Aorta (tissue), 5 donors: ENCODE data around the gene SLC66A2. TPM values are rescaled to one million over a fixed set of nuclear protein-coding genes. Genes with fewer than 3 reads are reported as not detected.
"Not testable (repeated sequence)": the region's sequence is repeated elsewhere in the genome, so short reads cannot be mapped to it uniquely, and the experiment has no call there.

ENCODE experiments used
- ATAC-seq: fragments of 200-7000 bp; cut with Tn5 transposase; one replicate; pipeline ENCODE4 v1.9.1; 2022; ENCODE audit warnings: moderate library complexity; ENCODE audit not compliant: low FRiP score
- DNase-seq, 2 donors: peaks; one replicate each; pipeline ENCODE4 v3.0.0-alpha.2; 2020
- H3K27ac ChIP-seq, 2 donors: one replicate each; pipeline ENCODE4 v1.5.1; 2013; ENCODE audit warnings: low read length in 2 of 2, mild to moderate bottlenecking in 2 of 2, moderate library complexity in 2 of 2, control low read depth in 1 of 2, inconsistent platforms in 1 of 2, low read depth in 1 of 2
- H3K27me3 ChIP-seq, 2 donors: one replicate each; pipeline ENCODE4 v1.6.1; 2013; ENCODE audit warnings: control low read depth in 1 of 2, low read length in 1 of 2, mild to moderate bottlenecking in 1 of 2, moderate library complexity in 1 of 2; ENCODE audit not compliant: insufficient read depth in 2 of 2, control insufficient read depth in 1 of 2
- H3K36me3 ChIP-seq, 2 donors: one replicate each; pipeline ENCODE4 v1.6.1; 2013; ENCODE audit warnings: control low read depth in 1 of 2, low read length in 1 of 2, mild to moderate bottlenecking in 1 of 2; ENCODE audit not compliant: insufficient read depth in 2 of 2, control insufficient read depth in 1 of 2
- H3K4me1 ChIP-seq, 2 donors: one replicate each; pipeline ENCODE4 v1.6.1; 2013; ENCODE audit warnings: low read length in 2 of 2, control low read depth in 1 of 2, mild to moderate bottlenecking in 1 of 2, moderate library complexity in 1 of 2; ENCODE audit not compliant: insufficient read depth in 2 of 2, control insufficient read depth in 1 of 2
- H3K4me3 ChIP-seq, 2 donors: one replicate each; pipeline ENCODE4 v1.5.1; 2013; ENCODE audit warnings: low read length in 2 of 2, control low read depth in 1 of 2, mild to moderate bottlenecking in 1 of 2
- H3K9me3 ChIP-seq: one replicate; pipeline ENCODE4 v1.6.1; 2013; ENCODE audit warnings: mild to moderate bottlenecking, low read length; ENCODE audit not compliant: control insufficient read depth
- WGBS, 2 donors: extraction: QIAGEN DNeasy Blood & Tissue Kit; methylation state at CpG; one replicate each; pipeline ENCODE4 v1.1.7; 2013; 5-methylcytosine and 5-hydroxymethylcytosine counted together
- intact Hi-C, 2 donors: fragments of 100-400 bp; cut with DNase I; formaldehyde crosslinking; loops; one replicate each; pipeline versions ENCODE4 v1.14.2 to v1.15.0; 2022
- long read RNA-seq, 2 donors: library from polyadenylated mRNA; unstranded; transcript quantifications; one replicate each; pipeline ENCODE4 v2.0.0, GENCODE V29; 2020 to 2021
- polyA plus RNA-seq, 2 donors: library from polyadenylated mRNA; stranded (reverse); fragments of 200-250 nt; gene quantifications; one replicate each; pipeline ENCODE4 v1.2.3, GENCODE V29; 2013
- total RNA-seq, 2 donors: library from RNA; stranded (reverse); fragmentation: NEBNext Ultra II Directional; extraction: Animal tissue kit (Norgen Biotek cat#: 25700); gene quantifications; one replicate each; pipeline ENCODE4 v1.2.1, GENCODE V29; 2021
- donor health status: healthy with polysubstance abuse.
- donor health status: Bipolar disorder and iron deficiency.
- donor health status: DM: no; HTN: no; CAD: no.
- donor health status: DM: no; HTN: no; CAD: no.
- donor health status: DM: yes; HTN: yes; CAD: no.

Gene SLC66A2
- total RNA-seq (10 to 100 TPM; 40.1 to 47.7 TPM), polyA plus RNA-seq (10 to 100 TPM; 12.9 to 48.8 TPM)
- long read RNA-seq, donor 1, partial matches to known transcripts = 6 of 25 reads
- long read RNA-seq, donor 1, other reads (novel, unspliced or antisense) = 18 of 25 reads
- long read RNA-seq, donor 2, transcript PQLC1-202 (5 exons, 2,475 nt) = minor isoform, 18 of 75 reads
- long read RNA-seq, donor 2, transcript PQLC1-211 (4 exons, 1,247 nt) = minor isoform, 7 of 75 reads
- long read RNA-seq, donor 2, transcript PQLC1-203 (6 exons, 2,555 nt) = major isoform, 19 of 75 reads
- long read RNA-seq, donor 2, partial matches to known transcripts = 8 of 75 reads
- long read RNA-seq, donor 2, other reads (novel, unspliced or antisense) = 23 of 75 reads

- peak; percentile 96 for ATAC-seq
- WGBS, 2 donors = 1% methylated on average over 97 to 126 of the region's 126 CpGs
- Histone ChIP-seq H3K4me1 (peaks cover 0 to 3% of the 10 kb centered on the region in 2 donors), H3K27ac (no peak within 1 kb of the TSS), H3K36me3 (no peaks in the 10 kb centered on the region), H3K27me3 (no peaks in the 10 kb centered on the region), H3K9me3 (no peaks in the 10 kb centered on the region), H3K4me3 (peak within 1 kb of the TSS; percentile 85 to 95)
- intact Hi-C loops = loop anchor here in 1 of 2 donors (5.0 to 10.0 kb wide), 3 partner anchors 36 to 577 kb away; partner anchors contain the start of genes RBFA and TXNL4A
- DNase-seq = peak; percentile 95 to 99
These were observed at the start of gene SLC66A2 for GRCh38 chr18:79951545-79952455. Gene SLC66A2, minus strand, starts transcription at chr18:79951653. Its CDS starts 727 bp downstream, at chr18:79950926.

- ATAC-seq (no peak), DNase-seq (no peak)
- no peaks in the 10 kb centered on the region for H3K9me3 ChIP-seq
- H3K4me3 ChIP-seq = no peak overlapping the region
- H3K36me3 ChIP-seq = no peaks in the 10 kb centered on the region
- intact Hi-C loops = no loop called here
- 80 to 83% methylated on average over 3 of the region's 3 CpGs for WGBS, 2 donors
- H3K27ac ChIP-seq = no peak overlapping the region
- no peaks in the 10 kb centered on the region for H3K4me1 ChIP-seq
- no peaks in the 10 kb centered on the region for H3K27me3 ChIP-seq
These were observed 49.4 kb upstream of the SLC66A2 start for GRCh38 chr18:80000877-80001276.

- DNase-seq, H3K4me1 ChIP-seq, H3K27me3 ChIP-seq, ATAC-seq, H3K9me3 ChIP-seq, H3K4me3 ChIP-seq, H3K27ac ChIP-seq, intact Hi-C loops, H3K36me3 ChIP-seq: not testable (repeated sequence)
- WGBS, 2 donors = 88% methylated on average over 2 of the region's 2 CpGs
These were observed 48.2 kb upstream of the SLC66A2 start for GRCh38 chr18:79999701-80000100.

- intact Hi-C loops = no loop called here
- H3K36me3 ChIP-seq = no peaks in the 10 kb centered on the region
- no peaks in the 10 kb centered on the region for H3K27me3 ChIP-seq
- no peak overlapping the region for H3K27ac ChIP-seq
- H3K9me3 ChIP-seq = no peaks in the 10 kb centered on the region
- ATAC-seq (no peak), DNase-seq (no peak)
- no peak overlapping the region for H3K4me3 ChIP-seq
- WGBS, 2 donors = 79 to 85% methylated on average over 2 of the region's 2 CpGs
- H3K4me1 ChIP-seq = no peaks in the 10 kb centered on the region
These were observed 40.0 kb upstream of the SLC66A2 start for GRCh38 chr18:79991494-79991893.

GRCh38 chr18:79989195-79989497, 37.7 kb upstream of the SLC66A2 start:
- Histone ChIP-seq H3K27me3 (no peaks in the 10 kb centered on the region), H3K27ac (peak overlapping the region in 1 of 2 donors; percentile 16), H3K9me3 (no peaks in the 10 kb centered on the region), H3K4me3 (peak overlapping the region; percentile 60 to 61), H3K36me3 (no peaks in the 10 kb centered on the region), H3K4me1 (no peaks in the 10 kb centered on the region)
- intact Hi-C loops = loop anchor here (2.0 to 10.0 kb wide), 5 partner anchors 22 to 118 kb away; partner anchors contain the start of genes ADNP2 (in 2 of the 2), RBFA (in 1 of the 2) and SLC66A2 (in 1 of the 2)
- peak in 1 of 2 donors; percentile 65 for DNase-seq
- WGBS, 2 donors = 43 to 56% methylated on average over 14 of the region's 14 CpGs
- no peak for ATAC-seq

GRCh38 chr18:79988451-79989194, 37.2 kb upstream of the SLC66A2 start, which contains the start of gene TXNL4A:
Gene TXNL4A, minus strand, starts transcription at chr18:79988563. Its CDS starts 171 bp downstream, at chr18:79988392.
- WGBS, 2 donors = 0 to 1% methylated on average over 67 to 71 of the region's 71 CpGs
- DNase-seq = peak; percentile 93 to 94
- Histone ChIP-seq H3K4me3 (peak within 1 kb of the TSS; percentile 61 to 69), H3K27ac (peak within 1 kb of the TSS; percentile 46 to 87), H3K36me3 (no peaks in the 10 kb centered on the region), H3K4me1 (no peaks in the 10 kb centered on the region), H3K27me3 (no peaks in the 10 kb centered on the region), H3K9me3 (no peaks in the 10 kb centered on the region)
- intact Hi-C loops = loop anchor here (1.0 to 10.0 kb wide), 6 partner anchors 22 to 119 kb away; partner anchors contain the start of genes ADNP2 (in 2 of the 2), RBFA (in 2 of the 2) and SLC66A2 (in 1 of the 2)
- peak; percentile 98 for ATAC-seq

- WGBS, 2 donors = 0 to 1% methylated on average over 48 of the region's 48 CpGs
- intact Hi-C loops = loop anchor here (1.0 to 10.0 kb wide), 6 partner anchors 23 to 119 kb away; partner anchors contain the start of genes ADNP2 (in 2 of the 2), RBFA (in 2 of the 2) and SLC66A2 (in 1 of the 2)
- peak; percentile 82 for ATAC-seq
These were observed 36.6 kb upstream of the SLC66A2 start for GRCh38 chr18:79988071-79988450.

GRCh38 chr18:79987566-79987965, 36.1 kb upstream of the SLC66A2 start:
- 0% methylated on average over 6 of the region's 6 CpGs for WGBS, 2 donors
- Histone ChIP-seq H3K4me1 (no peaks in the 10 kb centered on the region), H3K36me3 (no peaks in the 10 kb centered on the region), H3K27ac (no peak overlapping the region), H3K9me3 (no peaks in the 10 kb centered on the region), H3K27me3 (no peaks in the 10 kb centered on the region), H3K4me3 (peak overlapping the region; percentile 61 to 69)
- no peak for DNase-seq
- intact Hi-C loops = loop anchor here (5.0 to 10.0 kb wide), 4 partner anchors 35 to 120 kb away; partner anchors contain the start of genes ADNP2 (in 2 of the 2), RBFA (in 1 of the 2) and SLC66A2 (in 1 of the 2)
- no peak for ATAC-seq

More at GRCh38 chr18:79988071-79988450, 36.6 kb upstream of the SLC66A2 start:
- Histone ChIP-seq H3K9me3 (no peaks in the 10 kb centered on the region), H3K4me1 (no peaks in the 10 kb centered on the region), H3K36me3 (no peaks in the 10 kb centered on the region), H3K27me3 (no peaks in the 10 kb centered on the region), H3K4me3 (peak overlapping the region; percentile 61 to 69), H3K27ac (peak overlapping the region; percentile 46 to 60)
- DNase-seq = peak; percentile 77 to 85
